ENCODE results near the gene ATRAID. TPM values are rescaled to one million over a fixed set of nuclear protein-coding genes. Genes with fewer than 3 reads are reported as not detected.

Gene ATRAID
- total and polyA plus RNA-seq, 4 donors, result 90.0 to 204 (median 122) TPM

DNA sequence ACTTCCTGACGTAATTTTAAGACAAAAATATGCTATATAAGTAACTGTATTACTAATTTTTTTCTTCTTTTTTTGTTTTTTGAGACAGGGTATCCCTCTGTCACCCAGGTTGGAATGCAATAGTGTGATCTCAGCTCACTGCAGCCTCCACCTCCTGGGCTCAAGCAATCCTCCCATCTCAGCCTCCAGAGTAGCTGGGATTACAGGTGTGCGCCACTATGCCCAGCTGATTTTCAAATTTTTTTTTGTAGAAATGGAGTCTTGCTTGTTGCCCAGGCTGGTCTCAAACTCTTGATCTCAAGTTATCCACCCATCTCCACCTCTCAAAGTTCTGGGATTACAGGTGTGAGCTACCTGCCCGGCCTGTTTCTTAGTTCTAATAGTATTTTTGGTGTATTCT is 33.4 kb upstream of the ATRAID start:
- TF ChIP-seq, protein P1, sequence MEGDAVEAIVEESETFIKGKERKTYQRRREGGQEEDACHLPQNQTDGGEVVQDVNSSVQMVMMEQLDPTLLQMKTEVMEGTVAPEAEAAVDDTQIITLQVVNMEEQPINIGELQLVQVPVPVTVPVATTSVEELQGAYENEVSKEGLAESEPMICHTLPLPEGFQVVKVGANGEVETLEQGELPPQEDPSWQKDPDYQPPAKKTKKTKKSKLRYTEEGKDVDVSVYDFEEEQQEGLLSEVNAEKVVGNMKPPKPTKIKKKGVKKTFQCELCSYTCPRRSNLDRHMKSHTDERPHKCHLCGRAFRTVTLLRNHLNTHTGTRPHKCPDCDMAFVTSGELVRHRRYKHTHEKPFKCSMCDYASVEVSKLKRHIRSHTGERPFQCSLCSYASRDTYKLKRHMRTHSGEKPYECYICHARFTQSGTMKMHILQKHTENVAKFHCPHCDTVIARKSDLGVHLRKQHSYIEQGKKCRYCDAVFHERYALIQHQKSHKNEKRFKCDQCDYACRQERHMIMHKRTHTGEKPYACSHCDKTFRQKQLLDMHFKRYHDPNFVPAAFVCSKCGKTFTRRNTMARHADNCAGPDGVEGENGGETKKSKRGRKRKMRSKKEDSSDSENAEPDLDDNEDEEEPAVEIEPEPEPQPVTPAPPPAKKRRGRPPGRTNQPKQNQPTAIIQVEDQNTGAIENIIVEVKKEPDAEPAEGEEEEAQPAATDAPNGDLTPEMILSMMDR (IDR thresholded peaks at IDR 0.05; ENCODE audit: control extremely low read depth, extremely low read depth), result no peak
- 89 to 95% methylated on average over 3 of the region's 3 CpGs for WGBS, 2 donors
- no peaks in the 10 kb centered on the region for H3K36me3 ChIP-seq (ENCODE audit: control insufficient read depth in 4 of 4, insufficient read depth in 4 of 4, low read length in 4 of 4)
- H3K27ac ChIP-seq (ENCODE audit: low read depth in 1 of 2, low read length in 1 of 2), result no peak overlapping the region
- no peak for DNase-seq
- ATAC-seq (ENCODE audit: insufficient read depth, low FRiP score), result no peak
- no peaks in the 10 kb centered on the region for H3K4me1 ChIP-seq (ENCODE audit: control insufficient read depth in 5 of 5, insufficient read depth in 5 of 5, low read length in 5 of 5)
- H3K27me3 ChIP-seq (ENCODE audit: control insufficient read depth in 3 of 3, insufficient read depth in 3 of 3, low read length in 2 of 3), result peaks cover 0 to 15% (median 4%) of the 10 kb centered on the region in 3 donors
- H3K9me3 ChIP-seq (ENCODE audit: control insufficient read depth in 4 of 4, insufficient read depth in 3 of 4, low read length in 3 of 4), result no peaks in the 10 kb centered on the region
- no peak overlapping the region for H3K9ac ChIP-seq (ENCODE audit: insufficient read depth in 1 of 2, low read length in 2 of 2)
- H3K4me3 ChIP-seq, result no peak overlapping the region

DNA sequence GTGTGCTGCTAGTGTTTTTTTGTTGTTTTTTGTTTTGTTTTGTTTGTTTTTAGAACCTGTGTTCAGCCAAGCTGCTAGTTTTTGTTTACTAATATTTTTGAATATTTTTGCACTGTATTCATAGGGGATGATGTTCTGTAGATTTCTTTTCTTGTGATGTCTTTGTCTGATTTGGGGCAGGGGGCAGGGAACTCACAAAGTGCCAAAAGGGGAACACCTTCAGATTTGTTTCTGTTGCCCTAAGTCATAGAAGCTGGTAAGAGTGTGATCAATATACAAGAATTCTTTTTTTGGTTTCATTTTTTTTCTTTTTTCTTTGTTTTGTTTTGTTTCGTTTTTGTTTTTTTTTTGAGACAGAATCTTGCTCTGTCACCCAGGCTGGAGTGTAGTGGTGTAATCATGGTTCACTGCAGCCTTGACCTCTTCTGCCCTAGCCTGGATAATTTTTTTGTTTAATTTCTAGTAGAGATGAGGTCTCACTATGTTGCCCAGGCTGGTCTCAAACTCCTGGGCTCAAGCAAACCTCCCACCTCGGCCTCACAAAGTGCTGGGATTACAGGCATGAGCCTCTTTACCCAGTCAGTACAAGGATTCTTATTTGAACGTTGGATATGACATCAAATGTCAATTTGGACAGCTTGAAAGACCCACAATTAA is 32.4 kb upstream of the ATRAID start:
- Histone ChIP-seq H3K9ac (ENCODE audit: insufficient read depth in 1 of 2, low read length in 2 of 2) (no peak overlapping the region), H3K4me3 (no peak overlapping the region), H3K36me3 (ENCODE audit: control insufficient read depth in 4 of 4, insufficient read depth in 4 of 4, low read length in 4 of 4) (no peaks in the 10 kb centered on the region), H3K27ac (ENCODE audit: low read depth in 1 of 2, low read length in 1 of 2) (no peak overlapping the region), H3K9me3 (ENCODE audit: control insufficient read depth in 4 of 4, insufficient read depth in 3 of 4, low read length in 3 of 4) (no peaks in the 10 kb centered on the region), H3K27me3 (ENCODE audit: control insufficient read depth in 3 of 3, insufficient read depth in 3 of 3, low read length in 2 of 3) (peaks cover 0 to 7% (median 4%) of the 10 kb centered on the region in 3 donors), H3K4me1 (ENCODE audit: control insufficient read depth in 5 of 5, insufficient read depth in 5 of 5, low read length in 5 of 5) (peaks cover 0 to 3% (median 0%) of the 10 kb centered on the region in 5 donors)
- 61 to 71% methylated on average over 3 of the region's 3 CpGs for WGBS, 2 donors
- DNase-seq (no peak), ATAC-seq (ENCODE audit: insufficient read depth, low FRiP score) (no peak)
- TF ChIP-seq, protein P1 (IDR thresholded peaks at IDR 0.05; ENCODE audit: control extremely low read depth, extremely low read depth), result no peak

DNA sequence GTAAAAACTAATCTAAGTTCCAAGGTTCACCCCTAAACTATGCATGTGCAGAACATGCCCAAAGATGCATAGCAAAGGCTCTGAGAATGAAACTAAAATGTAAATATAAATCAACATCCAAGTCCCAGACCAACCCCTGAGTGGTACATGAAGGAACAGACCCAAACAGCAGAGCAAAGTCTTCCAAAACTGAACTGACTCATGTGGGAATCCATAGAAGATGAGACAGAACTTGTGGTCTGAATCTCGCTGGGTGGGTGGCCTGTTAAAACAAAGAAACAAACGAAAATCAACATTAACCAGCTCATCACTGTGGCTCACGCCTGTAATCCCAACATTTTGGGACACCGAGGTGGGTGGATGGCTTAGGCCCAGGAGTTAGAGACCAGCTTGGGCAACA is 29.5 kb upstream of the ATRAID start:
- no peaks in the 10 kb centered on the region for H3K9me3 ChIP-seq (ENCODE audit: control insufficient read depth in 4 of 4, insufficient read depth in 3 of 4, low read length in 3 of 4)
- peaks cover 0 to 4% (median 2%) of the 10 kb centered on the region in 3 donors for H3K27me3 ChIP-seq (ENCODE audit: control insufficient read depth in 3 of 3, insufficient read depth in 3 of 3, low read length in 2 of 3)
- 70 to 93% methylated on average over 4 of the region's 4 CpGs for WGBS, 2 donors

More for the DNA sequence above, 29.5 kb upstream of the ATRAID start:
- Histone ChIP-seq H3K4me3 (no peak overlapping the region), H3K27ac (ENCODE audit: low read depth in 1 of 2, low read length in 1 of 2) (no peak overlapping the region), H3K4me1 (ENCODE audit: control insufficient read depth in 5 of 5, insufficient read depth in 5 of 5, low read length in 5 of 5) (peaks cover 0 to 7% (median 2%) of the 10 kb centered on the region in 5 donors), H3K9ac (ENCODE audit: insufficient read depth in 1 of 2, low read length in 2 of 2) (no peak overlapping the region), H3K36me3 (ENCODE audit: control insufficient read depth in 4 of 4, insufficient read depth in 4 of 4, low read length in 4 of 4) (no peaks in the 10 kb centered on the region)
- ATAC-seq (ENCODE audit: insufficient read depth, low FRiP score) (no peak), DNase-seq (no peak)
- TF ChIP-seq, protein P1 (IDR thresholded peaks at IDR 0.05; ENCODE audit: control extremely low read depth, extremely low read depth), result no peak
